OCI-LY7 (cell line): ENCODE results near the gene NDUFB3. TPM values are rescaled to one million over a fixed set of nuclear protein-coding genes. Genes with fewer than 3 reads are reported as not detected.

Source experiments
- BruUV-seq: library from RNA; stranded (reverse); fragments of 400-500 nt; replicated peaks from 2 replicates; lab custom pipeline; 2021; lab: Mats Ljungman, UMichigan
- CTCF ChIA-PET: fragments of 300-600 bp; sonication (Branson Sonifier 250); formaldehyde crosslinking; loops from one replicate; lab custom pipeline; 2022; ENCODE audit warnings: antibody characterized with exemption; ENCODE audit not compliant: unreplicated experiment; lab: Charles Lee
- POLR2A ChIA-PET: fragments of 300-600 bp; sonication (Branson Sonifier 250); formaldehyde crosslinking; loops from one replicate; lab custom pipeline; 2022; ENCODE audit warnings: antibody characterized with exemption; lab: Charles Lee
- DNase-seq: peaks from one replicate; pipeline ENCODE4 v3.0.0-alpha.2; 2015; ENCODE audit warnings: low spot score
- H2AFZ ChIP-seq: fragments of 200-600 bp; sonication (generic), shearing (Covaris generic); 2 replicates; pipeline ENCODE4 v1.6.1; 2014; ENCODE audit warnings: mild to moderate bottlenecking, antibody characterized with exemption, low read length, moderate library complexity
- H3K27ac ChIP-seq: fragments of 200-600 bp; sonication (generic); 2 replicates; pipeline ENCODE4 v1.5.1; 2014; ENCODE audit warnings: mixed run types, low read depth, mild to moderate bottlenecking, moderate library complexity, low read length, inconsistent platforms; ENCODE audit not compliant: poor library complexity, severe bottlenecking
- H3K36me3 ChIP-seq: fragments of 200-600 bp; sonication (generic); 2 replicates; pipeline ENCODE4 v1.6.1; 2014; ENCODE audit warnings: mild to moderate bottlenecking, antibody characterized with exemption, low read length, moderate library complexity, mixed read lengths; ENCODE audit not compliant: insufficient read depth
- H3K4me1 ChIP-seq: fragments of 200-600 bp; sonication (generic); 2 replicates; pipeline ENCODE4 v1.5.1; 2014; ENCODE audit warnings: mild to moderate bottlenecking, low read length; ENCODE audit not compliant: insufficient read depth, poor library complexity, severe bottlenecking
- H3K4me2 ChIP-seq: fragments of 200-600 bp; sonication (generic); 2 replicates; pipeline ENCODE4 v1.6.1; 2014; ENCODE audit warnings: mild to moderate bottlenecking, low read length
- H3K4me3 ChIP-seq: fragments of 200-600 bp; sonication (generic); 2 replicates; pipeline ENCODE4 v1.5.1; 2014; ENCODE audit warnings: mild to moderate bottlenecking, low read depth, low read length; ENCODE audit not compliant: poor library complexity, severe bottlenecking
- H3K79me2 ChIP-seq: fragments of 200-600 bp; sonication (generic); 2 replicates; pipeline ENCODE4 v1.6.1; 2016; ENCODE audit warnings: low read depth, mild to moderate bottlenecking, low read length, moderate library complexity, mixed read lengths; ENCODE audit not compliant: insufficient read depth
- H3K9me2 ChIP-seq: fragments of 200-600 bp; sonication (generic); 2 replicates; pipeline ENCODE4 v1.6.1; 2016; ENCODE audit warnings: mild to moderate bottlenecking, low read length, mixed read lengths; ENCODE audit not compliant: insufficient read depth
- H3K9me3 ChIP-seq: fragments of 200-600 bp; sonication (generic); 2 replicates; pipeline ENCODE4 v1.6.1; 2014; ENCODE audit warnings: mild to moderate bottlenecking, mixed run types, low read length, mixed read lengths
- H4K20me1 ChIP-seq: fragments of 200-600 bp; sonication (generic); 2 replicates; pipeline ENCODE4 v1.6.1; 2014; ENCODE audit warnings: mild to moderate bottlenecking, antibody characterized with exemption, low read length, moderate library complexity, mixed read lengths; ENCODE audit not compliant: insufficient read depth
- CTCF ChIP-seq: fragments of 200-600 bp; sonication (generic); conservative IDR thresholded peaks from 2 replicates; pipeline ENCODE4 v1.5.1; 2014; ENCODE audit warnings: mild to moderate bottlenecking, antibody characterized with exemption, low read length, moderate library complexity, mixed read lengths
- EZH2phosphoT487 ChIP-seq: fragments of 200-600 bp; sonication (generic); IDR thresholded peaks from 2 replicates; pipeline ENCODE4 v1.6.1; 2018; ENCODE audit warnings: low read depth, borderline replicate concordance, mild to moderate bottlenecking, mixed run types, antibody characterized with exemption, low read length, moderate library complexity, mixed read lengths
- intact Hi-C: fragments of 100-400 bp; cut with micrococcal nuclease; formaldehyde crosslinking; loops from one replicate; pipeline ENCODE4 v1.10.0; 2022; ENCODE audit not compliant: unreplicated experiment
- total RNA-seq, 2 experiments: library from RNA; depleted of rRNA in 1 of 2; stranded (reverse); fragments of >200 nt in 1 of 2; shearing (Covaris generic) in 1 of 2; gene quantifications; 2 replicates each; pipeline ENCODE4 v1.2.3, GENCODE V29; 2014 to 2022

NDUFB3 gene
- total RNA-seq, 2 experiments from 2014 or later: 90.5 to 115 TPM

GRCh38 chr2:201114350-201114749 is 42.5 kb downstream of the NDUFB3 start:
- peaks cover 8% of the 10 kb centered on the region for H3K79me2 ChIP-seq
- TF ChIP-seq EZH2phosphoT487 (no peak), CTCF (no peak)
- H3K9me2 ChIP-seq: no peaks in the 10 kb centered on the region
- H3K36me3 ChIP-seq: no peaks in the 10 kb centered on the region; the same call in 1 of the 2 replicates
- peaks cover 8% of the 10 kb centered on the region; the same call in 1 of the 2 replicates for H3K9me3 ChIP-seq
- no peak for DNase-seq
- H3K4me1 ChIP-seq: peaks cover 4% of the 10 kb centered on the region
- BruUV-seq: no TSS peak
- ChIA-PET CTCF (no interaction called here), POLR2A (interaction anchor here (0.6 to 1.6 kb wide), 6 partner anchors 9 to 152 kb away, joined by 3 to 5 read pairs (median 3); partner anchors contain the start of genes HYCC2 and NDUFB3)
- no peak overlapping the region for H3K27ac ChIP-seq
- intact Hi-C loops: no loop called here
- H2AFZ ChIP-seq: no peak overlapping the region
- no peak overlapping the region for H3K4me2 ChIP-seq
- no peaks in the 10 kb centered on the region for H4K20me1 ChIP-seq
- no peak overlapping the region for H3K4me3 ChIP-seq

GRCh38 chr2:201114846-201115245 is 43.0 kb downstream of the NDUFB3 start:
- Histone ChIP-seq H3K9me3 (peaks cover 8% of the 10 kb centered on the region; the same call in 1 of the 2 replicates), H3K36me3 (no peaks in the 10 kb centered on the region; the same call in 1 of the 2 replicates), H3K9me2 (no peaks in the 10 kb centered on the region), H3K4me2 (no peak overlapping the region), H3K4me1 (peaks cover 9% of the 10 kb centered on the region), H3K27ac (no peak overlapping the region), H4K20me1 (no peaks in the 10 kb centered on the region), H2AFZ (no peak overlapping the region), H3K4me3 (no peak overlapping the region), H3K79me2 (peaks cover 13% of the 10 kb centered on the region)
- DNase-seq: no peak
- ChIA-PET CTCF (no interaction called here), POLR2A (interaction anchor here (0.6 to 1.8 kb wide), 10 partner anchors 8 to 290 kb away, joined by 3 to 7 read pairs (median 3); partner anchors contain the start of genes HYCC2 and NDUFB3)
- intact Hi-C loops: loop anchor here (5.0 kb wide), 1 partner anchor 403 kb away; no protein-coding TSS in a partner anchor
- TF ChIP-seq CTCF: no peak
- TF ChIP-seq EZH2phosphoT487: no peak
- no TSS peak for BruUV-seq
